Measurements from ENCODE around the gene DGUOK. TPM values are rescaled to one million over a fixed set of nuclear protein-coding genes. Genes with fewer than 3 reads are reported as not detected.

DGUOK gene
- total RNA-seq, 1 donor: 57.7 TPM

DNA sequence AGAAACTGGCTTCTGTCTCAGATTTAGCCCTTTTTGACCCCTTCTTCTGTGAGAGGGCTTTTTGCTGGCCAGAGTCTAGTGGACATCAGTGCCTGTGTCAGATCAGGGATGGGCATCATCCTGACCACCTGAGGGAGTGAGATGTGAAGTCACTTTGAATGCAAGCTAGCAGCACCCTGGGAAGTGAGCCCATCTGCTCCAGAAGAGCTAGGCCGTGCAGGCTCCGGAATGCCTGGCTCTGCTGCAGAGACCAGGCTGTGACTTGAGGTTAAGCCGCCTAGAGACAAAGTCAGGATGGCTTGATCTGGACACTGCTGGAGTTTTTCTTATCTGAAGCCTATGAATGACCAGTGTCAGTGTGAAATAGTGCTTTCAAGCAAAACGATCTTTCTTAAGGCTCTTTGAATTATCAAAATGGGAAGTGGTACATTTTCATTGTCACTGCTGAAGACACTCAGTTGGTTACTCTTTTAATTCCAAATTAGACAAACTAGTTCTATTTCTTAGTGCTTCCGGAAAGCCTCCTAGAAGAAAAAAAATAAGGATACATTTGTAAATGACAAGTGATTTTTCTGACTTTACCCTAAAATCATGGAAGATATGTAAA lies 20.8 kb downstream of the DGUOK start:
- no peak overlapping the region for H3K4me3 ChIP-seq (ENCODE audit: low read depth, low read length)
- no peak for DNase-seq (ENCODE audit: low read depth)
- TF ChIP-seq, protein P1, sequence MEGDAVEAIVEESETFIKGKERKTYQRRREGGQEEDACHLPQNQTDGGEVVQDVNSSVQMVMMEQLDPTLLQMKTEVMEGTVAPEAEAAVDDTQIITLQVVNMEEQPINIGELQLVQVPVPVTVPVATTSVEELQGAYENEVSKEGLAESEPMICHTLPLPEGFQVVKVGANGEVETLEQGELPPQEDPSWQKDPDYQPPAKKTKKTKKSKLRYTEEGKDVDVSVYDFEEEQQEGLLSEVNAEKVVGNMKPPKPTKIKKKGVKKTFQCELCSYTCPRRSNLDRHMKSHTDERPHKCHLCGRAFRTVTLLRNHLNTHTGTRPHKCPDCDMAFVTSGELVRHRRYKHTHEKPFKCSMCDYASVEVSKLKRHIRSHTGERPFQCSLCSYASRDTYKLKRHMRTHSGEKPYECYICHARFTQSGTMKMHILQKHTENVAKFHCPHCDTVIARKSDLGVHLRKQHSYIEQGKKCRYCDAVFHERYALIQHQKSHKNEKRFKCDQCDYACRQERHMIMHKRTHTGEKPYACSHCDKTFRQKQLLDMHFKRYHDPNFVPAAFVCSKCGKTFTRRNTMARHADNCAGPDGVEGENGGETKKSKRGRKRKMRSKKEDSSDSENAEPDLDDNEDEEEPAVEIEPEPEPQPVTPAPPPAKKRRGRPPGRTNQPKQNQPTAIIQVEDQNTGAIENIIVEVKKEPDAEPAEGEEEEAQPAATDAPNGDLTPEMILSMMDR (IDR thresholded peaks at IDR 0.05; ENCODE audit: insufficient read depth, low read length): no peak

DNA sequence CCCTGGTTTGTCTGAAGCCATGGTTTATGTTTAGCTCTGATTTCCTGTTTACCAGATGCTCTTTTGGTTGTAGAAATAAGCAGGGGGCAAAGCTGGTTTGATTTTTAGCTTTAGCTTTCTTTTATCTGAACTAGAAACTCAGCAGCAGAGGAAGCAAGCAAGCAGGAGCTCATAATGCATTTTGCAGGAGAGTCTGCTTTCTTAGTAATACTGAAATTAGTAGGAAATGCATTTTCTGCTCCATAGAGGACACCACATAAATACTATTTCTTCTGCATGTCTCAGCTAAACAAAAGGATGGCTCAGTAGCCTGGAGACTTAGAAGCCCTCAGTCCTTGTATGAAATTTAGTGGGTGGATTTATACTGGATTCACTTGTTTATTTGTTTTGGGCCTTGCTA lies 23.1 kb downstream of the DGUOK start:
- TF ChIP-seq, protein P1 (IDR thresholded peaks at IDR 0.05; ENCODE audit: insufficient read depth, low read length): no peak
- DNase-seq (ENCODE audit: low read depth): no peak

DNA sequence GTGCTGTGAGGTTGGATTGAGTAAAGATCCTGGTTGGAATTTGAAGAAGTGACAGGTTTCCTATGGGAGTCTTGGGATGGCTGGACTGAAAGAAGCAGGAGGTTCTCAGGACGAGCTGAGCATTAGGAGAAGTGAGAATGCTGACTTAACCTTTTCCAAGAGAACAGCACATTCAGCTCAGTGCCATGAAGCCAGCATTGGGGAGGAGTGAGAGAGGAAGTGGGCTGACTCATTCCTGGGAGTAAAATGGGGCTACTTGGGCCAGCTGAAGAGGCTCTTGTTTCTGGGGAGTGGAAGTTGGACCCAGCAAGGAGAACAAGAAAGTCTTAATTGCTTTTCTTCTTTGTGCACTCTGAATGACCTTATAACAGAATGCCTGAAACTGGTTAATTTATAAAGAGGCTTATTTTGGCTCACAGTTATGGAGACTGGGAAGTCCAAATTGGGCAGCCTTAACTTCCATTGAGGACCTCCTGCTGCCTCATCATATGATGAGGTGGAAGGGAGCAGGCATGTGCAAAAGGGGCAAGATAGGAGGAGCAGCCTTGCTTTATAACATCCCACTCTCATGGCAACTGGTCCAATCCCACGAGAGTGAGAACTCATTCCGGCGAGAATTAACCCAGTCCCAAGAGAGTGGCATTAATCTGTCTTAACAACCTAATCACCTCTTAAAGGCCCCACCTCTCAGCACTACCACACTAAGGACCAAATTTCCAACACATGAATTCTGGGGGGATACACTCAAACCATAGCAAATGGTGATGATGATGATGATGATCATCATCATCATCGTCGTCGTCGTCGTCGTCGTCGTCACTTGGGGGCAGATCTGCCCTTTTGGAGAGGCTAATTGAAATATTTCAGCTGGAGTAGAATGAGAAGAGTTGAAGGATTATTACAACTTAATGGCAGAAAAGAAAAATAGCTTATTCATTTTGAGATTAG lies 26.1 kb downstream of the DGUOK start:
- TF ChIP-seq, protein P1 (IDR thresholded peaks at IDR 0.05; ENCODE audit: insufficient read depth, low read length): no peak
- peak; percentile 66 for DNase-seq (ENCODE audit: low read depth)
- H3K4me3 ChIP-seq (ENCODE audit: low read depth, low read length): no peak overlapping the region

More for the DNA sequence above, 23.1 kb downstream of the DGUOK start:
- no peak overlapping the region for H3K4me3 ChIP-seq (ENCODE audit: low read depth, low read length)

DNA sequence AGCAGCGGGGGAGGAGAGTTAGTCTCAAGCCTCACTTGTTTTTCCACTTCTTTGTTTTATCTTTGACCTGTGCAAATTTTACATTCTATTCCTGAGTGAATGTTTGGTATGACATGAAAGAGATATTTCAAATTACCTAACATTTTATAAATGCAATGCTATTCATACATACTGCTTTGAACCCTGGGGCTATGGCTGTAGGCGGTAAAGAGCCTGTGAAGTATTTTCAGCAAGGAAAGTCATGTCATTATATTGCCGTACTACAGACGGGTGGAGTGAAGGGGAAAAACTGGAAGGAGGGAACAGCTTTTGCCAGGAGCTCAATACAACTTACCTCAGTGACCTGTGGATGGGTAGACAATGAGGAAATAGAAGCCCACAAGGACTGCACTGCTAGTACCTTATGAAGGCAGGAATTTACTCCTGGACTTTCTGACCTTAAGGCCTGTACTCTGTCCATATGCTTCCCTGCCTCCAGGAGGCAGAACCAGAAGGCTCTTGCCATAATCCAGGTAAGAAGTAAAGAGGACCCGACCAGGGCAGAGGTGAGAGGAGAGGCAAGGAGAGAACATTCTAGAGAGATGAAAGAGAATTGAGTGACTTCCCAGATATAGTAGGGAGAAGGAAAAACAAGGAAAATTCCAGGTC lies 29.7 kb downstream of the DGUOK start:
- TF ChIP-seq, protein P1 (IDR thresholded peaks at IDR 0.05; ENCODE audit: insufficient read depth, low read length): no peak
- no peak for DNase-seq (ENCODE audit: low read depth)
- no peak overlapping the region for H3K4me3 ChIP-seq (ENCODE audit: low read depth, low read length)

DNA sequence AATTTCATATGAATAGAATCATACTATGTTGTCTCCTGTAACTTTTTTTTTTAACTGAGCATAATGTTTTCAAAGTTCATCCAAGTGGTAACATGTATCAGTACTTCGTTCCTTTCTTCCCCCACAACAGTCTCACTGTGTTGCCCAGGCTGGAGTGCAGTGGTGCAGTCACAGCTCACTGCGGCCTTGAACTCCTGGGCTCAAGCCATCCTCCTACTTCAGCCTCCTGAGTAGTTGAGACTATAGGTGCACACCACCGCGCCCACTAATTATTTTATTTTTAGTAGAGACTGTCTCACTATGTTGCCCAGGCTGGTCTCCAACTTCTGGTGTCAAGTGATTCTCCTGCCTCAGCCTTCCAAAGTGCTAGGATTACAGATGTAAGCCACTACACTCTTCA lies 34.6 kb downstream of the DGUOK start:
- no peak overlapping the region for H3K4me3 ChIP-seq (ENCODE audit: low read depth, low read length)
- DNase-seq (ENCODE audit: low read depth): no peak
- TF ChIP-seq, protein P1 (IDR thresholded peaks at IDR 0.05; ENCODE audit: insufficient read depth, low read length): no peak

DNA sequence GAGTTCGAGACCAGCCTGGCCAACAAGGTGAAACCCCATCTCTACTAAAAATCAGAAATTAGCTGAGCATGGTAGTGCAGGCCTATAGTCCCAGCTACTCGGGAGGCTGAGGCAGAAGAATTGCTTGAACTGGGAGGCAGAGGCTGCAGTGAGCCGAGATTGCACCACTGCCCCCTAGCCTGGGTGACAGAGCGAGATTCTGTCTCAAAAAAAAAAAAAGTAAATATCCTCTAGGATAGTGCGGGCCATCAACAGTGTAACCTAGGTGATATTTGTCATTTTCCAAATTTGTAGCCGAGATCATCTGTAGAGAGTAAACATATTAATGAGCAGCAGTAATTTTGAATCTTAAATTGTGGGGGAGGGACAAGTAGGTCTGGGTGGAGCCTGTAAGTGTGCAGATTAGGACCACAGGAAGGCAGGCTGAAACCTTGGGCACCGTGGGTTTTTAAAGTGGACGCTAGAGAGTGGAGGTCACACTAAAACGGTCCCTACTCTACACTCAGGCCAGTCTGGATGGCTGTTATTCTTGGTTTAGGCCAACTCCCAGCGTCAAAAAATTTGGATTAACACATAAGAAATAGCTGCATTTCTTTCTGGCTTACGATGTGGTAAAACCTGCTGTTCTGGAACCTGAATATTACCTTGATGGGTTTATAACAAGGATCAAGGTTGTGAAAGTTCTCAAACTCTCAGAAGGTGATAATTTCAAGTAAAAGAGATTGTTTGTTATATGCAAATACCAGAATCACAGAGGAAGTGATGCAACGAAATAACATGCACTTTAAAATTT lies 35.3 kb downstream of the DGUOK start:
- TF ChIP-seq, protein P1 (IDR thresholded peaks at IDR 0.05; ENCODE audit: insufficient read depth, low read length): no peak
- H3K4me3 ChIP-seq (ENCODE audit: low read depth, low read length): no peak overlapping the region
- DNase-seq (ENCODE audit: low read depth): no peak
